Astrocyte (in vitro differentiated cells and primary cell): ENCODE results near the gene IQCB1. TPM values are rescaled to one million over a fixed set of nuclear protein-coding genes. Genes with fewer than 3 reads are reported as not detected.

ENCODE experiments used
- DNase-seq: peaks from one replicate; pipeline ENCODE4 v3.0.0-alpha.2; 2010; ENCODE audit warnings: low read depth
- FAIRE-seq: peaks from 2 replicates; lab custom pipeline; 2011; peaks lifted over from hg19 to GRCh38; lab: Jason Lieb, UNC
- H2AFZ ChIP-seq: 2 replicates; pipeline ENCODE4 v1.6.0; 2012; ENCODE audit warnings: low read depth, low read length, inconsistent platforms
- H3K27ac ChIP-seq: 2 replicates; pipeline ENCODE4 v1.5.1; 2011; ENCODE audit warnings: low read depth, low read length, inconsistent platforms
- H3K27me3 ChIP-seq: 2 replicates; pipeline ENCODE4 v1.6.0; 2011; ENCODE audit warnings: low read length, inconsistent platforms; ENCODE audit not compliant: insufficient read depth
- H3K36me3 ChIP-seq: 2 replicates; pipeline ENCODE4 v1.5.1; 2011; ENCODE audit warnings: low read length, inconsistent platforms; ENCODE audit not compliant: insufficient read depth
- H3K4me1 ChIP-seq: 2 replicates; pipeline ENCODE4 v1.5.1; 2011; ENCODE audit warnings: low read length, inconsistent platforms; ENCODE audit not compliant: insufficient read depth
- H3K4me2 ChIP-seq: 2 replicates; pipeline ENCODE4 v1.6.0; 2012; ENCODE audit warnings: low read length, inconsistent platforms
- H3K4me3 ChIP-seq: 2 replicates; pipeline ENCODE4 v1.5.1; 2011; ENCODE audit warnings: low read depth, mild to moderate bottlenecking, low read length, inconsistent platforms; ENCODE audit not compliant: insufficient read depth
- H3K79me2 ChIP-seq: 2 replicates; pipeline ENCODE4 v1.6.0; 2012; ENCODE audit warnings: mild to moderate bottlenecking, low read length, inconsistent platforms; ENCODE audit not compliant: insufficient read depth
- H3K9ac ChIP-seq: 2 replicates; pipeline ENCODE4 v1.6.0; 2012; ENCODE audit warnings: mild to moderate bottlenecking, low read length, inconsistent platforms
- H3K9me3 ChIP-seq: 2 replicates; pipeline ENCODE4 v1.5.1; 2012; ENCODE audit warnings: low read depth, mild to moderate bottlenecking, low read length, inconsistent platforms; ENCODE audit not compliant: insufficient read depth
- H4K20me1 ChIP-seq: 2 replicates; pipeline ENCODE4 v1.6.0; 2012; ENCODE audit warnings: low read length, inconsistent platforms; ENCODE audit not compliant: insufficient read depth
- H3K27ac Mint-ChIP-seq: one replicate; pipeline ENCODE4 v1.8.0; 2021; ENCODE audit warnings: mild to moderate bottlenecking, mixed read lengths; ENCODE audit not compliant: unreplicated experiment
- H3K27me3 Mint-ChIP-seq: one replicate; pipeline ENCODE4 v1.8.0; 2021; ENCODE audit warnings: low read depth, mixed read lengths; ENCODE audit not compliant: unreplicated experiment
- H3K36me3 Mint-ChIP-seq: one replicate; pipeline ENCODE4 v1.8.0; 2021; ENCODE audit warnings: low read depth, mixed read lengths; ENCODE audit not compliant: unreplicated experiment
- H3K4me1 Mint-ChIP-seq: one replicate; pipeline ENCODE4 v1.8.0; 2021; ENCODE audit warnings: low read depth, mixed read lengths; ENCODE audit not compliant: unreplicated experiment
- H3K4me3 Mint-ChIP-seq: one replicate; pipeline ENCODE4 v1.8.0; 2021; ENCODE audit warnings: mild to moderate bottlenecking, moderate library complexity, mixed read lengths; ENCODE audit not compliant: unreplicated experiment
- H3K9me3 Mint-ChIP-seq: one replicate; pipeline ENCODE4 v1.8.0; 2021; ENCODE audit warnings: mild to moderate bottlenecking, mixed read lengths; ENCODE audit not compliant: unreplicated experiment
- EZH2 ChIP-seq: IDR thresholded peaks from 2 replicates; pipeline ENCODE4 v1.6.1; 2012; ENCODE audit warnings: mild to moderate bottlenecking, low read length, inconsistent platforms; ENCODE audit not compliant: insufficient read depth
- total RNA-seq: library from RNA; stranded (reverse); gene quantifications from 2 replicates; pipeline ENCODE4 v1.2.1, GENCODE V29; 2021
- TF ChIP-seq, protein P1 (sequence below): IDR thresholded peaks from 2 replicates; pipeline ENCODE4 v1.5.1; 2011; ENCODE audit warnings: low read depth, mild to moderate bottlenecking, inconsistent platforms, low read length, moderate library complexity; ENCODE audit not compliant: insufficient read depth

IQCB1 gene
- total RNA-seq, 1 donor from 2014 or later = 13.8 TPM

DNA sequence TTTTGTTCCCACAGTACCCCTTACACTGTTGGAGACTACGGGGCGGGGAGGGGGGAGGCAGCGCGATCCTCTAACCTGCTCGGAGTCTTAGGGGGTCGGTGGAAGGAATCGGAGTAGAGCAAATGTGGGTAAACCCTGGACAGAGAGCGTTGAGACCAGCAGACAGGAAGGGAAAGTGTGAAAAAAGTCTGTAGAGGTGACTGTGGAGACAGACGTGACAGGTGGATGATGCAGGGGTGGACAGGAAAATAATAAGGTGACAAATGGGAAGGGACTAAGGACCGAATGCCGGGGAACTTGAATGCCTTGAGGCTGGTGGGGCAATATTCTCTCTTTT is 573 bp upstream of the IQCB1 start:
- Histone ChIP-seq H3K4me2 (peak overlapping the region; percentile 100), H3K9me3 (no peaks in the 10 kb centered on the region), H3K36me3 (no peaks in the 10 kb centered on the region), H3K9ac (peak overlapping the region; percentile 94), H3K27ac (no peak overlapping the region), H4K20me1 (no peaks in the 10 kb centered on the region), H2AFZ (peak overlapping the region; percentile 96), H3K27me3 (no peaks in the 10 kb centered on the region), H3K4me1 (peaks cover 4% of the 10 kb centered on the region), H3K79me2 (peaks cover 20% of the 10 kb centered on the region), H3K4me3 (peak overlapping the region; percentile 81)
- no peaks in the 10 kb centered on the region for H3K9me3 Mint-ChIP-seq
- H3K36me3 Mint-ChIP-seq = no peaks in the 10 kb centered on the region
- H3K27ac Mint-ChIP-seq = peak overlapping the region; percentile 45
- FAIRE-seq = no peak
- H3K27me3 Mint-ChIP-seq = peaks cover 11% of the 10 kb centered on the region
- no peak for TF ChIP-seq EZH2
- TF ChIP-seq, protein P1, sequence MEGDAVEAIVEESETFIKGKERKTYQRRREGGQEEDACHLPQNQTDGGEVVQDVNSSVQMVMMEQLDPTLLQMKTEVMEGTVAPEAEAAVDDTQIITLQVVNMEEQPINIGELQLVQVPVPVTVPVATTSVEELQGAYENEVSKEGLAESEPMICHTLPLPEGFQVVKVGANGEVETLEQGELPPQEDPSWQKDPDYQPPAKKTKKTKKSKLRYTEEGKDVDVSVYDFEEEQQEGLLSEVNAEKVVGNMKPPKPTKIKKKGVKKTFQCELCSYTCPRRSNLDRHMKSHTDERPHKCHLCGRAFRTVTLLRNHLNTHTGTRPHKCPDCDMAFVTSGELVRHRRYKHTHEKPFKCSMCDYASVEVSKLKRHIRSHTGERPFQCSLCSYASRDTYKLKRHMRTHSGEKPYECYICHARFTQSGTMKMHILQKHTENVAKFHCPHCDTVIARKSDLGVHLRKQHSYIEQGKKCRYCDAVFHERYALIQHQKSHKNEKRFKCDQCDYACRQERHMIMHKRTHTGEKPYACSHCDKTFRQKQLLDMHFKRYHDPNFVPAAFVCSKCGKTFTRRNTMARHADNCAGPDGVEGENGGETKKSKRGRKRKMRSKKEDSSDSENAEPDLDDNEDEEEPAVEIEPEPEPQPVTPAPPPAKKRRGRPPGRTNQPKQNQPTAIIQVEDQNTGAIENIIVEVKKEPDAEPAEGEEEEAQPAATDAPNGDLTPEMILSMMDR = no peak
- peaks cover 4% of the 10 kb centered on the region for H3K4me1 Mint-ChIP-seq
- peak overlapping the region; percentile 92 for H3K4me3 Mint-ChIP-seq
- no peak for DNase-seq

DNA sequence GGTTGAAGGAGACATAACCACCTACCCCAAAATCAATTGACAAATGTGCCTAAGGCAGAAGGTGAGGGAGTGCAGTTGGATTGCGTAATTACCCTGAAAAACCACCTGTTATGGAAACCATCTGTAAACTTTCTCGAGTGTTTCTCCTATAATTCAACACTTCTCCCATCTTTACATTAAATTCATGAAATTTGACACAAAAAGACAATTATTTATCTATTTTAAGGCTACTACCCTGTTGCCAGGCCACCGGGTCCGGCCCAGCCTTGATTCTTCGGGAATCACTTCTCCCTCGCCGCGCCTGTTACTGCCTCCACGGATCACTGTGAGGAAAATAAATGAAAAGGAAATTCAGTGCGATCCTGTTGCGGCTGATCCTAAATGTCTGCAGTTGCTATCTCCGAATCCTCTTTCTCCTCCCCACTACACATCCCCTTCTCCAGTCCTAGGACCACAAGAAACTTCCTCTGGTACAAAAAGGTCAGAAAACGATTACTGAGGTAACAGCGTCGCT is 646 bp downstream of the IQCB1 start:
- H3K27me3 Mint-ChIP-seq = peaks cover 11% of the 10 kb centered on the region
- H3K27ac Mint-ChIP-seq = peak overlapping the region; percentile 21
- Histone ChIP-seq H3K9me3 (no peaks in the 10 kb centered on the region), H3K4me1 (peaks cover 4% of the 10 kb centered on the region), H3K9ac (peak overlapping the region; percentile 94), H3K4me2 (peak overlapping the region; percentile 100), H3K79me2 (peaks cover 20% of the 10 kb centered on the region), H4K20me1 (no peaks in the 10 kb centered on the region), H3K27me3 (no peaks in the 10 kb centered on the region), H3K4me3 (peak overlapping the region; percentile 81), H3K27ac (peak overlapping the region; percentile 72), H3K36me3 (no peaks in the 10 kb centered on the region), H2AFZ (peak overlapping the region; percentile 96)
- H3K4me3 Mint-ChIP-seq = peak overlapping the region; percentile 92
- no peak for TF ChIP-seq EZH2
- TF ChIP-seq, protein P1 = no peak
- no peaks in the 10 kb centered on the region for H3K9me3 Mint-ChIP-seq
- DNase-seq (no peak), FAIRE-seq (no peak)
- H3K4me1 Mint-ChIP-seq = peaks cover 4% of the 10 kb centered on the region
- H3K36me3 Mint-ChIP-seq = no peaks in the 10 kb centered on the region

DNA sequence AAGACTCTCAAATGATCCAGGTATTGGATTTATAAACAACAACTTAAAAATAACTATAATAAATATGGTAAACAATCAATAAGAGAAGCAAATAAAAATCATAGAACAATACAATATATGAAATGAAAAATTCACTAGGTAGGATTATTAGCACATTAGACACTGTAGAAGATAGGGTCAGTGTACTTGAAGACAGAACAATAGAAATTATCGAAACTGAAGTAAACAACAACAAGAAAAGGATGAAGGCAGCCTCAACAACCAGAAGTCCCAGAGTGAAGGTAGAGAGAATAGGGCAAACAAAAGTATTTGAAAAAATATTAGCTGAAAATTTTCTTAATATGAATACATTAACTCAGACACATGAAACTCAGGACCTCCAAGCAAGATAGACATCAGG is 11.9 kb downstream of the IQCB1 start:
- no peak overlapping the region for H3K4me3 ChIP-seq
- H3K27ac ChIP-seq = no peak overlapping the region
- no peak overlapping the region for H3K9ac ChIP-seq
- no peak overlapping the region for H2AFZ ChIP-seq
- no peak overlapping the region for H3K4me2 ChIP-seq
- no peaks in the 10 kb centered on the region for H4K20me1 ChIP-seq
- H3K79me2 ChIP-seq = peaks cover 4% of the 10 kb centered on the region
- FAIRE-seq (no peak), DNase-seq (no peak)
- H3K4me1 ChIP-seq = no peaks in the 10 kb centered on the region
- no peaks in the 10 kb centered on the region for H3K27me3 ChIP-seq
- no peaks in the 10 kb centered on the region for H3K9me3 ChIP-seq
- H3K36me3 ChIP-seq = peaks cover 28% of the 10 kb centered on the region
- H3K4me1 Mint-ChIP-seq = no peaks in the 10 kb centered on the region
- no peak overlapping the region for H3K27ac Mint-ChIP-seq
- no peaks in the 10 kb centered on the region for H3K27me3 Mint-ChIP-seq
- peaks cover 4% of the 10 kb centered on the region for H3K9me3 Mint-ChIP-seq
- H3K4me3 Mint-ChIP-seq = no peak overlapping the region
- TF ChIP-seq EZH2 = no peak
- TF ChIP-seq, protein P1 = no peak
- H3K36me3 Mint-ChIP-seq = peaks cover 32% of the 10 kb centered on the region
